HFF-Myc (cell line): ENCODE measurements around the gene CLNK.
"Not testable (repeated sequence)": the region's sequence is repeated elsewhere in the genome, so short reads cannot be mapped to it uniquely, and the experiment has no call there.

Experiments
- DNase-seq: peaks from one replicate; pipeline ENCODE4 v3.0.0-alpha.2; 2011; ENCODE audit warnings: low read depth; ENCODE audit errors: extremely low read depth
- H3K4me3 ChIP-seq: replicated peaks from 2 replicates; pipeline ENCODE4 v1.5.1; 2011; ENCODE audit warnings: low read depth, mild to moderate bottlenecking, control low read depth, low read length
- TF ChIP-seq, protein P1 (sequence below): IDR thresholded peaks from 2 replicates; pipeline ENCODE4 v1.5.1; 2012; ENCODE audit warnings: mild to moderate bottlenecking, low read depth, low read length, control low read depth; ENCODE audit errors: missing control alignments

Gene CLNK

DNA sequence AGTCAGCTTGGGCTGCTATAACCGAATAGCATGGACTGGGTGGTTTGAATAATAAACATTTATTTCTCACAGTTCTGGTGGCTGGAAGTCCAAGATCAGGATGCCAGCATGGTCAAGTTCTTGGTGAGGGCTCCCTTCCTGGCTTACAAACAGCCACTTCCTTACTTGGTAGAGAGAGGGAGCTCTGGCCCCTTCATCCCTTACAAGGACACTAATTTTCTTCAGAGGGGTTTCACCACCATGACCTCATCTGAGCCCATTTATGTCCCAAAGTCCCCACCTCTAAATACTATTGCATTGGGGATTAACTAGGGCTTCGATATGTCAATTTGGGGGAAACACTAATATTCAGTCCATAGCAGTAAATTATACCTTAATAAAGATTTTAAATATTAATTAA is 61.8 kb downstream of the CLNK start:
- no peak overlapping the region for H3K4me3 ChIP-seq
- DNase-seq, result no peak

DNA sequence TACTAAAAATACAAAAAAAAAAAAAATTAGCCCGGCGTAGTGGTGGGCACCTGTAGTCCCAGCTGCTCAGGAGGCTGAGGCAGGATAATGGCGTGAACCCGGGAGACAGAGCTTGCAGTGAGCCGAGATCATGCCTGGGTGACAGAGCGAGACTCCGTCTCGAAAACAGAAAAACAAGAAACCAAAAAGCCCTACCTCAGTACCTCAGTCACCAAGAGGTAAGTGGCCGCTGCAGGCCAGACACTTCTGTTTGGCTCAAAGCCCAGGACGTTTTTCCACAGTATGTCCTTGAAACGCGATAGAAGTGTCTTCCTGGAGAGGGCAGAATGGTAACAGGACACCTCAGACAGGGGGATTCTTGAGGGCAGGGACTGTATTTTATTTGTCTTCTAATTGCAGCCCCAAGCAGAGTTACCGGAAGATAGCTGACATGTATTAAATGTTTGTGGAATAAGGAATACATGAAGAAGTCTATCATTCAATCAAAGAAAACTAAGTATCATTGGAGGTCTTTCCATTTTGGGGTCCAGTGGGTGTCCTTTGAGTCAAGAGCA is 63.6 kb downstream of the CLNK start:
- no peak overlapping the region for H3K4me3 ChIP-seq
- TF ChIP-seq, protein P1, sequence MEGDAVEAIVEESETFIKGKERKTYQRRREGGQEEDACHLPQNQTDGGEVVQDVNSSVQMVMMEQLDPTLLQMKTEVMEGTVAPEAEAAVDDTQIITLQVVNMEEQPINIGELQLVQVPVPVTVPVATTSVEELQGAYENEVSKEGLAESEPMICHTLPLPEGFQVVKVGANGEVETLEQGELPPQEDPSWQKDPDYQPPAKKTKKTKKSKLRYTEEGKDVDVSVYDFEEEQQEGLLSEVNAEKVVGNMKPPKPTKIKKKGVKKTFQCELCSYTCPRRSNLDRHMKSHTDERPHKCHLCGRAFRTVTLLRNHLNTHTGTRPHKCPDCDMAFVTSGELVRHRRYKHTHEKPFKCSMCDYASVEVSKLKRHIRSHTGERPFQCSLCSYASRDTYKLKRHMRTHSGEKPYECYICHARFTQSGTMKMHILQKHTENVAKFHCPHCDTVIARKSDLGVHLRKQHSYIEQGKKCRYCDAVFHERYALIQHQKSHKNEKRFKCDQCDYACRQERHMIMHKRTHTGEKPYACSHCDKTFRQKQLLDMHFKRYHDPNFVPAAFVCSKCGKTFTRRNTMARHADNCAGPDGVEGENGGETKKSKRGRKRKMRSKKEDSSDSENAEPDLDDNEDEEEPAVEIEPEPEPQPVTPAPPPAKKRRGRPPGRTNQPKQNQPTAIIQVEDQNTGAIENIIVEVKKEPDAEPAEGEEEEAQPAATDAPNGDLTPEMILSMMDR, result no peak
- DNase-seq, result no peak

More for the DNA sequence above, 61.8 kb downstream of the CLNK start:
- TF ChIP-seq, protein P1, result peak; percentile 33

DNA sequence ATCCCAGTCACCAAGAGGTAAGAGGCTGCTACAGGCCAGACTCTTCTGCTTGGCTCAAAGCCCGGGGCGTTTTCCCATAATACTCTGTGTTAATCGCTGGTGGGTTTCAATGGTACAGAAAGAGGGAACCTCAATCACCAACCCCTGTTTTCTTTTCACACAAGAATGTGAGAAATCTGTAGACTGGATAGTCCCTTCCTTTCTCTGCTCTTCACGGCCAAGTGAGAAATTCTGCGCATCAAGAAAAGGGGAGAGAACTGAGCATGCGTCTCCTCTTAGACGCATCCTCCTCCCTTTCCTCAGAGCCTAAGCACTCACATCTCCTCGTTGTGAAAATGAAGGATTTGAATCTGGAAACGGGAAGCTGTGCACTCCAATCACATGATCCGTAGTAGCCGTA is 64.7 kb downstream of the CLNK start:
- TF ChIP-seq, protein P1, result no peak
- no peak overlapping the region for H3K4me3 ChIP-seq
- no peak for DNase-seq

DNA sequence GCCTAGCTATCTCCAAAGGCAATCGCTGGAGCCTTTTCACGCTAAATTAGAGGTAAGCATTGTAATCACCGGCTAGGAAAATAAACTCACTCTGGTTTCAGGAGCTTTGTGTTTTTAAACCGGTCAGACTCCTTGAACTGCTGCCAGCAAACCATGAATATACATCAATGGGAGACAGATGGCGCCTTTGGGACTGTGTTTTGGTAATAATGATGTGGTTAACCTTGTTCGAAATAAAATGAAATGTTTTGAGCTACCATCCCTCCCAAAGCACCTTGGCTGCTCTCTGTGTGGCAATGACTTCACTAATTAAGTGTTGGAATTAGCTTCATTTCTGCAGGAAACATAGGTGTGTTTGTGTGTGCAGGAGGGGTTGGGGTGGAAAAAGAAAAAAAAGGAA is 65.3 kb downstream of the CLNK start:
- DNase-seq, result peak; percentile 32
- TF ChIP-seq, protein P1, result no peak
- H3K4me3 ChIP-seq, result no peak overlapping the region

DNA sequence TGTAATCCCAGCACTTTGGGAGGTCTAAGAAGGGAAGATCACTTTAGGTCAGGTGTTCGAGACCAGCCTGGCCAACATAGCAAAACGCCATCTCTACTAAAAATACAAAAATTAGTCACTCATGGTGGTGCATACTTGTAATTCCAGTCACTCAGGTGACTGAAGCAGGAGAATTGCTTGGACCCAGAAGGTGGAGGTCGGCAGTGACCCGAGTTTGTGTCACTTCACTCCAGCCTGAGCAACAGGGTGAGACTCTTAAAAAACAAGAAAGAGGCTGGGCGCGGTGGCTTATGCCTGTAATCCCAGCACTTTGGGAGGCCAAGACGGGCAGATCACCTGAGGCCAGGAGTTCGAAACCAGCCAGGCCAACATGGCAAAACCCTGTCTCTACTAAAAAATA is 69.6 kb downstream of the CLNK start:
- DNase-seq, H3K4me3 ChIP-seq: not testable (repeated sequence)

DNA sequence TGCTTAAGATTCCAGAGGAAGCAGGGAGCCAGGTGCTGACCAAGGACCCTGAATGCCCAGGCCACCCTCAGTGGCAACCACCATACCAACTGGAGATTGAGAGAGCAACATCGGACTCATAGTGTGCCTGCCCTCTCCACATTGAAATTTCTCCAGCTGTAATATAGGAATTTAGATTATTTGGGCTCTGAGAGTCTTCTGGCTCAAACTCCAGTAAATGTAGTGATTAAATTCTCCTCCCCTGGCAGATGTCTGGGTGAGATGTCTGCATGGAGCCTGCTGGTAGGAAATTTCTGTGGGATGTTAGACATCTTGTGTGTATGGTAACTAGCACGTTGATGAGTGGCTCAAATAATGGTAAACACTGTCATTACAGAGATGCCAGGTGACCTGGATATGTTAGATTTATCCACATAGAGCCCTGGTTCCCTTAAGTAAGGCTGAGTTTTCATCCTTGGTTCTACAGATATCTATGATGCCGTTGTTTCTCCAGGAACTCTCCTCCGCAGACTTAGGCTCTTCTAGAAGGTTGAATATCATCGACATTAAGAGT is 70.6 kb downstream of the CLNK start:
- no peak overlapping the region for H3K4me3 ChIP-seq
- TF ChIP-seq, protein P1, result no peak
- no peak for DNase-seq

DNA sequence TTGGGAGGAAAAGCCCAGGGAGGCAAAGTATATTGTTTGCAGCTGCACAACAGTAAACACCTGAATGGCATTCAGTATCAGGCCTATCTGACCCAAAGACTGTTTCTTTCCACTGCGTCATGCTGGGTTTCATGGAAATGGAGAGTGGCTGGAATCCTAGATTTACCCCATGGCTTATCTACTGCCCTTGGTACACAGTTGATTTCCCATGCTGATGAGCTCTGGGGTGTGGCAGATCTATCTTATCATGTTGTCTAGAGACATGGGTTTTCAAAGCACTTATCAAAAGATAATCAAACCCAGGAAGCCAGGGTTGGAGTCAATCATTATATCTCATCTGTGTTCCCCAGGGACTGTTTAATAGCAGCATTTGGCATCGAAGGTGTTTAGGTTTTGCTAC is 72.1 kb downstream of the CLNK start:
- H3K4me3 ChIP-seq, result no peak overlapping the region
- DNase-seq, result no peak
- TF ChIP-seq, protein P1, result no peak
